ENCODE results near the gene IYD. TPM values are rescaled to one million over a fixed set of nuclear protein-coding genes. Genes with fewer than 3 reads are reported as not detected.

Gene IYD
- 1 to 10 TPM; 2.7 to 6.3 (median 3.2) TPM for polyA plus RNA-seq (ENCODE audit: insufficient read length in 4 of 4)

- DNase-seq (ENCODE audit: low read depth in 4 of 4, low spot score in 3 of 4) = no peak
Measured at GRCh38 chr6:150368762-150369161, at the start of gene IYD. Gene IYD (plus strand): TSS chr6:150369012. CDS start chr6:150369032, 20 bp downstream.

DNA sequence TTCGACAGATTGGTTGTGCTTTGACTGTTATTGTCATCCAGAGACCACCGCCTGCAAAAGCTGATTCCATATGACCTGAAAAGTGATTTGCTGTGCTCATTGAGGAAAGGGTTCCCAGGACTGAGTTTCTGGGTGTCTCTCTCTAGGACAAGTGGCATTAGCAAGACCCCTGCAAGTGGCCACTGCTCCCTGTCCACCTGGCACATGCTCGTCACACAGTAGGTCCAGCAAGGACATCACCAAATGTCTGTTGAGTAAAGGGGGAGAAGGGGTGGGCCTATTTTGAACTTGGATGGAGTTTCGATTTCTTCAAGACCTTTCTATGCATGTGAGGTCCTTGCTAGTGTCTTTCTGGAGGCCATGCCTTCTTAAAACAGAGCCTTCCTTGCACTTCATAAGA, 48.9 kb upstream of the IYD start:
- DNase-seq (ENCODE audit: low read depth in 4 of 4, low spot score in 3 of 4) = no peak

GRCh38 chr6:150320442-150320841, 48.4 kb upstream of the IYD start:
- DNase-seq (ENCODE audit: low read depth in 4 of 4, low spot score in 3 of 4) = no peak

- DNase-seq (ENCODE audit: low read depth in 4 of 4, low spot score in 3 of 4) = no peak
Measured at GRCh38 chr6:150322466-150322871, 46.3 kb upstream of the IYD start.

- no peak for DNase-seq (ENCODE audit: low read depth in 4 of 4, low spot score in 3 of 4)
Measured at GRCh38 chr6:150323205-150323604, 45.6 kb upstream of the IYD start.

- DNase-seq (ENCODE audit: low read depth in 4 of 4, low spot score in 3 of 4) = no peak
Measured at GRCh38 chr6:150324044-150324443, 44.8 kb upstream of the IYD start.

DNA sequence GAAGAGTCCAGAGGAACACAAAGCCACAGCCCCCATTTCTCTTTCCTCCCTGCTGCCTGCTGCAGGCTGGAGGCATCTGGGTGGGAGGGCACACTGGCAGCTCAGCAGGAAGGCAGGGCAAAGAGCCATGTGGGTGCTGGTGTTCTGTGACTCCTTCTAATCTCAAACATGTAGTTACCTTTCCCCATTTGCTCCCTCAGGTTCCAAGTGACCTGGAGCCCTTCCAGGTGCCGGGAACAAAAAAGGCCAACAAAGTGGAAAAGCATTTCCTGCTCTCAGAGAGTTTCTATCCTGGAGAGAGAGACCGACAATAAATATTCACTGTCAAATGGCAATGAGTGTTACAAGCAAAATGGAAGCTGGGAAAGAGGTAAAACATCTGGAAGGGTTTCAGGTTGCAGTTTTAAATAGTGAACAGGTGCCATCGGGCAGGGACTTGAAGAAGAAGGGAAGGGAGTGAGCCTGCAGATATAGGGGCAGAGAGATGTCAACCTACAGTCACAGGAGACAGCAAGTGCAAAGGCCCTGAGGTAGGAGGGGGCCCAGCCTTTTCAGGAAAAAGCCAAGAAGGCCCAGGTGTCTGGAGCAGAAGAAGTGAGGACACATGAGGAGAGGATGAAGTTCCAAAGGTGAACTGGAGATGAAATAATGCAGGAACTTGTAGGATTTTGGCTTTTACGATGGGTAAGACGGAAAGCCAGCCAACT, 43.6 kb upstream of the IYD start:
- DNase-seq (ENCODE audit: low read depth in 4 of 4, low spot score in 3 of 4) = no peak

DNA sequence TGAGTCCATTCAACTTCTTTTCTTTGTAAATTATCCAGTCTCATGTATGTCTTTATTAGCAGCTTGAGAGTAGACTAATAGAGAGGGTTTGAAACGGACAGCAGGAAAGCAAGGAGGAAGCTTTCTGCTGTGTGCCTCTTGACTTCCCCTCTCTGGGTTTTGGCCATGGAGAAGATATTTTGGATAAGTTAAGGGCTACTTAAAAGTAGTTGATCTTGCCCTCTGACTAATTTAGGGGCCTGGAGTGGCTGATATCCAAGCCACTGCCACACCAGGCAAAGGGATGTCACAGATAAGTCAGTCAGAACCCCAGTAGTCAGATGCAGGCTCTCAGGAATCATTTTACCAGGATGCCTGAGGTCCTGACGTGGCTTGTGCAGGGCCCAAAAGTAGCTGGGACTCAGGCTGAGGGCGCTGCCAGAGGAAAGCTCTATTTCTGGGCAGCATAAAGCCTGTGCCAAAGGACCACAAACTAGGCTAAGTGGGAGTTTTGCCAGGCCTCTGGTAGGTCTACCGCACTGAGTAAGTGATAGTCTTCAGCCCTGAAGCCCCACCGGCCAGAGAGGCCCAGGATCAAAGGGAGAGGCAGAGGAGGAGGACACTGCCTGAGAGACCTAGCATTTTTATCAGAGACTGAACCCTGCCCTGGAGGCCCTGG, 41.6 kb upstream of the IYD start:
- DNase-seq (ENCODE audit: low read depth in 4 of 4, low spot score in 3 of 4) = no peak

- DNase-seq (ENCODE audit: low read depth in 4 of 4, low spot score in 3 of 4) = no peak
Measured at GRCh38 chr6:150328744-150329405, 39.9 kb upstream of the IYD start.

- no peak for DNase-seq (ENCODE audit: low read depth in 4 of 4, low spot score in 3 of 4)
Measured at GRCh38 chr6:150331344-150331743, 37.5 kb upstream of the IYD start.

- no peak for DNase-seq (ENCODE audit: low read depth in 4 of 4, low spot score in 3 of 4)
Measured at GRCh38 chr6:150332939-150333584, 35.8 kb upstream of the IYD start.

- no peak for DNase-seq (ENCODE audit: low read depth in 4 of 4, low spot score in 3 of 4)
Measured at GRCh38 chr6:150333585-150333941, 35.2 kb upstream of the IYD start.

DNA sequence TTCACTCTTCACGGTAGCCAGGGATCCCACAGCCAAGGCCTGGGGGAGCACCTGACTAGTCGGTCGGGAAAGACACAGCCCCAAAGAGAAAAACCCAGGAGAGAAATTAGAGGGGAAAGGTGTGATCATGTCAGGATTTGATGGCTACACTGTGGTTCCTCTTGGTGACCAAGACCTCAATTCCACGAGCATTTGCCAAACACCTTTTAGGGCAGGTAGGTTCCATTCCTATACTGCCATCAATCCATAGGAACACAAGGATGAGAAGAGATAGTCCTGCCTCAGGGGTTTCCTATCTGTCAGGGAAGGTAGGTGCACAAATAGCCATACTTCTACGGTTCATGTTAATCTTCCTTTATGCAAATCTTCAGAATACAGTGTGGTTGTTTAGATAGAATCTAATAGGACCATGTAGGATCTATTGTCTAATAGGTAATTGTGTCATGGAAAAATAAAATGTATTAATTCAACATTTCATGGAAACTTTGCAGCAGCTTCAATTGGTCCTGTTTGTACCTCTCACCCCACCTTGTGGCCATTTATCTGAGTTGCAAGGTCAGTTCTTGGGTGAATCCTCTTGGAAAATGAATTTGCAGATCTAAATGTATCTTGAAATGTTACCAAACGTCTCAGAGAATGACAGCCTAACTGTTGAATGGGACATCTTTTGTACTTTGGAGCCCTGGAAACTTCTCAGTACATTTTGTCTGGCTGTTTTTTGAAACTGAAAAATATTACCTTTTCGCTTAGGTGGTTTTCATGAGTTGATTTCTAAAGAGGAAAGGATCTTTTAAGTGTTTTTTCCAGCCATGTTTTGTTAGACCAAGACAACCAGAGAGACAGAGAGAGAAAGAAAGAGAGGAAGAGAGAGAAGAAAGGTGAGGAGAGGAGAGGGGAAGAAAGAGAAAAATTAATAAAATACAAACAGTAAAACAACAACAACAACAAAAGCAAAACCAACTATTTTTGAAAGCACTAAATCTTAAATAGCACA, 33.7 kb upstream of the IYD start:
- peak; percentile 38 to 44 (median 38) for DNase-seq (ENCODE audit: low read depth in 4 of 4, low spot score in 3 of 4)

DNA sequence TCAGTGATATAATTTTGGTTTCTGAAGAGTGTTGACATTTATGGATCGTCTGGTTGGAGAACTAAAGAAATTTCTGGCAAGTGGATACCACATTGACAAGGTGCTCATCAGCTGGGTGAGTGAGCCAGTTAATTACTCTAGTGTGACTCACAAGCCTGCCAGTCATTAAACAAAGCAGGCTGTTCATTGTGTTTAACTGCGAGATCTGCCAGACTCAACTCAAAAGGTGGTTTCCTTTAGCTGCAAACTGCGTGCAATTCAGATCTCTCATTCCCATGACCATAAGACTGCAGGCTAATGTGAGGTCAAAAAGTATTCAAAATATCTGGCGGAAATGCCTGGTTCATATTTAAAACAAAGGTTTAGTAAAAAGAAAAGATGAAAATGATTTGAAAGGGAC, 32.5 kb upstream of the IYD start:
- no peak for DNase-seq (ENCODE audit: low read depth in 4 of 4, low spot score in 3 of 4)

GRCh38 chr6:150336708-150337107, 32.1 kb upstream of the IYD start:
- no peak for DNase-seq (ENCODE audit: low read depth in 4 of 4, low spot score in 3 of 4)

- no peak for DNase-seq (ENCODE audit: low read depth in 4 of 4, low spot score in 3 of 4)
Measured at GRCh38 chr6:150342126-150342525, 26.7 kb upstream of the IYD start.

- no peak for DNase-seq (ENCODE audit: low read depth in 4 of 4, low spot score in 3 of 4)
Measured at GRCh38 chr6:150343434-150343833, 25.4 kb upstream of the IYD start.

DNA sequence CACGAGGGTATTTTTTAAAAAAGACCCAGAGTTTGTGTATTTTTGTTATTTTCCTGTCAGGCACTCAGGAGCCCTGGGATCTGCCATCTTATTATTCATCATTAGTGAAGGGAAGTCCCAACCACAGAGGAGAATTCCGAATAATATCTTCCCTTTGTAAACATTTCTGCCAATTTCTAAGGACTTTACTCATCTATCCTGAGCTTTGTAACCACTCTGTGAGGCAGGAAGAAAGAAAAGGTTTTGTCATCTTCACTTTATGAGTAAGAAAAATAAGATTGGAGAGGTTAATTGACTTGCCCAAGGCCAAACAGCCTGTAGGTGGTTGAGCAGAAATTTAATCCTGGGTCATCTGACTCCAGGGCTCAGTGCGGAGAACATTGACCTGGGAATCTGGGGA, 23.0 kb upstream of the IYD start:
- no peak for DNase-seq (ENCODE audit: low read depth in 4 of 4, low spot score in 3 of 4)

DNA sequence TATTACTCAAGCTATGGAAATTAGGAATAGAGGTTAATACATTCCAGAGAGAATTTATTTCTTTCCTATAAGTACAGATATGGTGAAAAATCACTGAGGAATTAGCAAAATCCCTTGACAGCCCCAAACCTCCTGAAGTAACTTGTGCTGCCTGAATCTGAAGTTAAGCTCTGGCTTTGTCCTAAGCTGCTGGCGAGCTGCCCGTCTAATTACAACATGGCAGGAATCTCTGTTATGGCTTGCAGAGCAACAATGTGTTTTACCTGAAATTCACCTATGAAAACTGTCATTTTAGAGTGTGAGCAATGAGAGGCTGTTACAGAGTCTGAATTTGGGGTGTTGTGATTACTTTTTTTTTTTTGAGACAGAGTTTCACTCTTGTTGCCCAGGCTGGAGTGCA, 22.5 kb upstream of the IYD start:
- DNase-seq (ENCODE audit: low read depth in 4 of 4, low spot score in 3 of 4) = no peak

DNA sequence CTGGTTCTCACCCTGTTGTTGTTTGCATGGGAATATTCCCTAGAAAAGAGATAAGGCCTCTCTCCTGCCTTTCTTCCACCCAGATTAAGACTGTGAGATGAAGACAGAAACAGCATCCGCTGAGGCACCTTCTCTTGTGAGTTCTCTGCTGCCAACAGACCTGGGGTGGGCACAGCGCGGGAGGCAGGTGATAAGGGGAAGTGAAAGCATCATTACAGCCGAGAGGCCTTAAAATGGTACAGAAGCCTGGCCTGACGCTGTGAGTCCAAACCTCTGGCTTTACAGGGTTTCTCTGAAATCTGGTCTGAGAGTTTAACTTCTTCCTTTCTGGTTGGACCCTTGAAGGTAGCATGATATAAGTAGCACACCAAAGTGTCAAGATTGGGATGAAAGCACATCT, 21.0 kb upstream of the IYD start:
- no peak for DNase-seq (ENCODE audit: low read depth in 4 of 4, low spot score in 3 of 4)

Measured in right renal pelvis (tissue), 4 donors.